ENCODE measurements around the gene TNNC2. TPM values are rescaled to one million over a fixed set of nuclear protein-coding genes. Genes with fewer than 3 reads are reported as not detected.

TNNC2 gene
- total and polyA plus RNA-seq, 2 experiments from 2014 or later, result 0.59 to 32.5 TPM

GRCh38 chr20:45857882-45858216 lies 30.7 kb upstream of the TNNC2 start:
- Histone ChIP-seq H3K79me2 (replicated peaks; ENCODE audit: insufficient read depth) (peaks cover 31% of the 10 kb centered on the region), H2AFZ (no peak overlapping the region), H3F3A (replicated peaks; ENCODE audit: low read depth) (no peaks in the 10 kb centered on the region), H3K36me3 (ENCODE audit: insufficient read depth) (0 out of 2 replicates have a peak, but pooled peaks cover 3% of the 10 kb centered on the region), H3K9me2 (ENCODE audit: insufficient read depth) (no peaks in the 10 kb centered on the region), H3K27me3 (ENCODE audit: insufficient read depth) (no peaks in the 10 kb centered on the region), H3K4me3 (peak overlapping the region; percentile 63), H4K20me1 (replicated peaks; ENCODE audit: insufficient read depth) (no peaks in the 10 kb centered on the region), H3K27ac (ENCODE audit: low read depth) (peak overlapping the region; percentile 78), H3K4me1 (ENCODE audit: insufficient read depth) (peaks cover 37% of the 10 kb centered on the region), H3K4me2 (peak overlapping the region; percentile 75)
- peaks cover 53% of the 10 kb centered on the region for H3K4me1 Mint-ChIP-seq
- H3K36me3 Mint-ChIP-seq (ENCODE audit: low read depth), result peaks cover 11% of the 10 kb centered on the region
- peak overlapping the region; percentile 95 for H3K27ac Mint-ChIP-seq
- ATAC-seq (peak; percentile 43), DNase-seq (ENCODE audit: low spot score) (peak; percentile 76)
- no peaks in the 10 kb centered on the region for H3K9me3 Mint-ChIP-seq
- no peak for TF ChIP-seq ZNF331 (CRISPR knock-in tag; IDR thresholded peaks at IDR 0.05; ENCODE audit: low read depth)
- peak; percentile 36; the same call in 1 of the 2 replicates for TF ChIP-seq CREB1 (CRISPR knock-in tag; IDR thresholded peaks at IDR 0.05; ENCODE audit: low read depth)
- H3K4me3 Mint-ChIP-seq, result peak overlapping the region; percentile 94
- H3K27me3 Mint-ChIP-seq (ENCODE audit: insufficient read depth, low read depth, poor library complexity), result peaks cover 8% of the 10 kb centered on the region

GRCh38 chr20:45857114-45857881 lies 30.2 kb upstream of the TNNC2 start, which contains the start of the genes ACOT8 and ZSWIM3:
TSS of gene ACOT8 (minus strand) at chr20:45857392. CDS start at chr20:45857315, 77 bp downstream.
TSS of gene ZSWIM3 (plus strand) at chr20:45857614. CDS start at chr20:45857826, 212 bp downstream.
- H3K79me2 ChIP-seq (replicated peaks; ENCODE audit: insufficient read depth), result peaks cover 33% of the 10 kb centered on the region
- H3K4me1 Mint-ChIP-seq, result peaks cover 56% of the 10 kb centered on the region
- TF ChIP-seq EZH2 (IDR thresholded peaks at IDR 0.05; ENCODE audit: low read depth, unreplicated experiment) (no peak), CREB1 (CRISPR knock-in tag; IDR thresholded peaks at IDR 0.05; ENCODE audit: low read depth) (peak; percentile 82), ZNF331 (CRISPR knock-in tag; IDR thresholded peaks at IDR 0.05; ENCODE audit: low read depth) (no peak), CTCF (conservative IDR thresholded peaks at IDR 0.05; ENCODE audit: low read depth in 2 of 2) (no peak), ZNF462 (CRISPR knock-in tag; IDR thresholded peaks at IDR 0.05) (0 out of 2 replicates have a peak, but pooled peaks have one; percentile 13), EZH2phosphoT487 (IDR thresholded peaks at IDR 0.05; ENCODE audit: unreplicated experiment) (no peak), ZNF114 (CRISPR knock-in tag; IDR thresholded peaks at IDR 0.05) (no peak), STAT1 (IDR thresholded peaks at IDR 0.05; ENCODE audit: unreplicated experiment) (no peak), ETS1 (IDR thresholded peaks at IDR 0.05) (no peak)

More at GRCh38 chr20:45857114-45857881, 30.2 kb upstream of the TNNC2 start, which contains the start of the genes ACOT8 and ZSWIM3:
- no peaks in the 10 kb centered on the region for H3K27me3 ChIP-seq (ENCODE audit: insufficient read depth)
- H3K4me3 ChIP-seq, result peak within 1 kb of the TSS; percentile 63
- H3K9me2 ChIP-seq (ENCODE audit: insufficient read depth), result no peaks in the 10 kb centered on the region
- DNase-seq (ENCODE audit: low spot score) (peak; percentile 100), ATAC-seq (peak; percentile 89)
- Mint-ChIP-seq H3K36me3 (ENCODE audit: low read depth) (peaks cover 13% of the 10 kb centered on the region), H3K27ac (peak within 1 kb of the TSS; percentile 95), H3K9me3 (no peaks in the 10 kb centered on the region), H3K27me3 (ENCODE audit: insufficient read depth, low read depth, poor library complexity) (peaks cover 8% of the 10 kb centered on the region), H3K4me3 (peak within 1 kb of the TSS; percentile 94)
- 0 out of 2 replicates have a peak, but pooled peaks cover 3% of the 10 kb centered on the region for H3K36me3 ChIP-seq (ENCODE audit: insufficient read depth)
- peak within 1 kb of the TSS; percentile 78 for H3K27ac ChIP-seq (ENCODE audit: low read depth)
- no peak within 1 kb of the TSS for H2AFZ ChIP-seq
- H3K4me2 ChIP-seq, result peak within 1 kb of the TSS; percentile 75
- H3K4me1 ChIP-seq (ENCODE audit: insufficient read depth), result peaks cover 43% of the 10 kb centered on the region
- no peaks in the 10 kb centered on the region for H3F3A ChIP-seq (replicated peaks; ENCODE audit: low read depth)
- H4K20me1 ChIP-seq (replicated peaks; ENCODE audit: insufficient read depth), result no peaks in the 10 kb centered on the region

Data from GM23338 (cell line).